GM19467 (cell line): ENCODE measurements around the gene DUSP5.

Experiments used
- ATAC-seq: cut with Tn5 transposase; IDR thresholded peaks from one replicate; pipeline ENCODE4 v1.9.1; 2021; ENCODE audit warnings: mild to moderate bottlenecking, moderate library complexity; ENCODE audit not compliant: unreplicated experiment

DUSP5 gene

DNA sequence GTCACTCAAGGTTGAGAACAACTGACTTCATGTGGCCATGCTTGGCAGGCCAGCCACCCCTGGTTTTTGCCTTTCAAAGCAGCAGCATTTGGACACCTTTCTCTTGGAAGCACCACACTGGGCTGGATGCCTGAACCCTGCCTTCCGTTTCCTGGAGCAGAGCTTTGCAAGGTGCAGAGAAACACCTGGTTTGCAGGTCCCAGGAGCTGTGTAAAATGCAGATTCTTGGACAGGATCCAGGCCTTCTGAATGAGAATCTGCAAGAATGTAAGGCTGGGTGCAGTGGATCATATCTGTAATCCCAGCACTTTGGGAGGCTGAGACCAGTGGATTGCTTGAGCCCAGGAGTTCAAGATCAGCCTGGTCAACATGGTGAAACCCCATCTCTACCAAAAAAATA lies 18.0 kb upstream of the DUSP5 start:
- ATAC-seq = no peak

DNA sequence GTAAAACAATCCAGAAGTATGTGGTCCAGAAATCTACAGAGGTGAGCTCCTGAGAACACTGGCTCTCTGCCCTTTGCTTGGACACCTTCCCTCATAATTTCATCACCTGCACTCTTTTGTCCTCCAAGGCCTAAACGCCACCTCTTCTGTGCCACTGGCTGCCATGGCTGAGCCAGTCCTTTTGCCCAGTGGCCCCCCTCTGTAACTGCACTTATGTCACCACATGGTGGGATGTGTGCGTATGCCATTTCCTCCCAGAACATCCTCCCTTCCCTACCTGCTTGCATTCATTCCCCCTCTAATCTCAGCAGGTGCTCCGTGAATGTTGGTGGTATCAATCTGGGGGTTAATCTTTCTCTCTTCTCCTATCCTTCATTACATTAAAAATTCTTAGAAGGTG lies 17.3 kb upstream of the DUSP5 start:
- ATAC-seq = no peak

DNA sequence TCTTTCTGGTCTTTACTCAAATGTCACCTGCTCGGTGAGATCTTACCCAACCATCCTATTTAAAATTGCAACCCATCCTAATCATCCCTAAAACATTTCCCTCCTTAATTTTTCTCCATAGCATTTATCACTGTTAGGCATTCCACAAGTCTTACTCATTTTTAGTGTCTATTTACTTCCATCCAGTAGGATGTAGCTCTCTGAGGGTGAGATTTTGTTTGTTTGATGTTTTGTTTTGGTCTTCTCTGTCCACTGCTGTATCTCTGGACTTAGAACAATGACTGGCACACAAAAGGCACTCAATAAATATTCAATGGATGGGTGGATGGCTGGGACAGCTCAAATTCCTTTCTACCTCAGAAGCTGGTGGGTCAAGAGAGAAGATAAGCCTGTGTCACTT lies 15.8 kb upstream of the DUSP5 start:
- no peak for ATAC-seq

DNA sequence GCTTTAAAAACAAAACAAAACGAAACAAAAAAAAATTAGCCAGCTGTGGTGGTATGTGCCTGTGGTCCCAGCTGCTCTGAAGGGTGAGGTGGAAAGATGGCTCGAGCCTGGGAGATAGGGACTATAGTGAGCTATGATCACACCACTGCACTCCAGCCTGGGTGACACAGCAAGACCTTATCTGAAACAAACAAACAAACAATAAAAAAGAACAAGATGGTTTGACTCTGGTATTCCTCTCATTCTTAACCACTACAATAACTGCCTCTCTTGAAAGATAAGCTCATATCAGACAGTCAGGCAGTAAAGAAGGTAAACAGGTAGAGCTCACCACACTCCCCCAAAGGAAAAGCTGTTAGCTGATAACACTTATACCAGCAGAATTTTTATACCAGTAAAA lies 14.1 kb upstream of the DUSP5 start:
- no peak for ATAC-seq

DNA sequence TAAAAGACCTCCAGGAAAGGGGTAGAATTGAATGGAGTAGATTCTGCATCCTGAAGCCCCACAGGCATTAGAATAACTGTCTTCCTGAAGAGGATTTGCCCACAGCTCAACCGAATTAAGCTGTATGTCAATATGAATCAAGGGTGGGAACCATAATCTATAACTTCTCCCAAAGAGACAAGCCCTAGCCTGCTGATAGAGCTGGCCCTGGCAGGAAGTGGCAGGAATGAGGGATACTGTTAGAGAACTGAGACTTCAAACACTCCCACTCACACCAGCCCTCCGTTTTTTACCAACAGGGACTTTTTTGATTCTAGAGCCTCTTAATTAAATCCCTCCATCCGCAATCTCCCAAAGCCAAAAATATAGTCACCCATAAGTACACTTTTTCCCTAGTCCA lies 12.2 kb upstream of the DUSP5 start:
- ATAC-seq = no peak

DNA sequence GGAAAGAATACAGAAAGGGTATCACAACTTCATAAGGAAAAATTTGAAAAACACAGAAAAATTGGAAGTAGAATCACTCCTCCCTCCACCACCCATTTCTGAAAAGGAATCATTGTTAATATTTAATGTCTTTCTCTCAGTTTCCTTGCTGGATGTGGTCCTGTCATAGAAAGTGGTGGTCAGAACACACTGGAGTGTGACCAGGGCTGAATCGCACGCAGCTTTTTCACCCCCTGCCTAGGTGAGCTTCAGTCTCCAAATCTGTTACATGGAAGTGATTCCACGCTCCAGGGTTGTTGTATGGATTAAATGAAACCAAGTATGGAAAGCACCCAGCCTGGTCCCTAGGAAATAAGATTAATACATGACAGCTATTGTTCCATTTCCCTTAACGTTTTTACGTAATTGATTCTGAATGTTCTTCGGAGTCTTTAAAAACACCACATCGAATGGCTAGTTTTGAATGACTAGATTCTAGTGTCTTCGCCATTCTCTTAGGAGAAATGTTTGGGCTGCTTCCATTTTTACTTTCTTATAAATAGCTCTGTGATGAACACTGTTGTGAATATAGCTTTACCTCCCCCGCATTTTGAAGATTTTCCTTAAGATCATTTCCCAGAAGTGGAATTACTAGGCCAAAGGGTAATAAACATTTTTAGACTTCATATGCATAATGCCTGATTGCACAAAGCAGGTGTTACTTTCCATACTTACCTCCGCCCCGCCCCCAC lies 10.9 kb upstream of the DUSP5 start:
- ATAC-seq = no peak

DNA sequence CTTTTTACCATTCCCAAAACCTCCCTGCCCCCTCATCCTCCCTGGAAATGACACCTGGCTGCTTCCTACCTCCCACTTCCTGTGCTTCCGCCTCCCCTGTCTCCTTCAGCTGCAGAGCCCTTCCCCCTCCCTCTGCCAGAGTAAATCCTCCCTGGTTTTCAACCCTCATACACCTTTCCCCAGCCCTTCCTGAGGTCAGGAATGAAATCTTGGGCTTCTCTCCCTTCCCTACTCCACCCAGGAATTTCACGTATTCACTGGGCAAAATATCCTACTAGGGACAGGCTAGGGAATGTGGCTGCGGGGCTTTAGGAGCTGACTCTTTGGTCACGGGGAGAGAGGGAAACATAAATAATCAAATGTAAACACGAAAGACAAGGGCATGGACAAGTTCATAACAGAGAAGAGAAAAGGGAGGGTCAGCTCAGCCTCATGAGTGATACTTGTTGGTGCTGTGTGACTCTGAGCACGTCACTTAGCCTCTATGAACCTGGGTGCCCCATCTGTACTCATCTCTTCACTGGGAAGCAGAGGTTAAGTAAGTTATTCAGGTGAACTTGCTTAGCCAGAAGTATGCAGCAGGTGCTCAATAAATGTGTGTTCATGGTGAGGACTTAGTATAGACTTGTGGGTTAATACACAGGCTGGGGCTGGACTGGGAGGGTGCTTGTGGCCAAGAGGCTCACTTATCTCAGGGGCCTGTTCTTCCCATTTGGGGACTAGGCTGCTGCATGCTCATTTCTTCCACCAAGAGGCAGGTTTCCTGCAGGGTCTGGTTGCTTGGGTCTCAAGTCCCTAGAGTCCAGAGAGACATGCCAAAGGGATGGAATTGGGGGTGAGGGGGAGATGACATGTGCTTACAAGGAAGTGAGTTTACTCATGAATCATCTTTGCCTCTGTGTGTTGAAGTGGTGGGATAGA lies 10.0 kb upstream of the DUSP5 start:
- ATAC-seq = no peak

DNA sequence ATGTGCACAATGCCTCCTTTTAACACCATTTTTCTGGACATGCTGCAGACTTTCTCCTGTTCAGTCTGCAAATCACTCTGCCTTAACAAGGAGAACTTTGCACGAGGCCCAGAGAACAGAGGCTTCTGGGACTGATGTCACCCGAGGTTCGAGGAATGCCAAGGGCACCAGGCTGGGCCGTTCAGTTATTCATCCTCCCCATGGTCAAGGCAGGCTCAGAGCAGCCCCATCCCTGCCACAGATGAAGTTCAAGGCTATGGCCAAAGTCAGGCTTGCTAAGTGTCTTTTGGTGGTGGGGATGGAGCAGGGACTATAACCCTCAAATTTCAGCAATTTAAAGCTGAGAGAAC lies 9.4 kb upstream of the DUSP5 start:
- no peak for ATAC-seq

DNA sequence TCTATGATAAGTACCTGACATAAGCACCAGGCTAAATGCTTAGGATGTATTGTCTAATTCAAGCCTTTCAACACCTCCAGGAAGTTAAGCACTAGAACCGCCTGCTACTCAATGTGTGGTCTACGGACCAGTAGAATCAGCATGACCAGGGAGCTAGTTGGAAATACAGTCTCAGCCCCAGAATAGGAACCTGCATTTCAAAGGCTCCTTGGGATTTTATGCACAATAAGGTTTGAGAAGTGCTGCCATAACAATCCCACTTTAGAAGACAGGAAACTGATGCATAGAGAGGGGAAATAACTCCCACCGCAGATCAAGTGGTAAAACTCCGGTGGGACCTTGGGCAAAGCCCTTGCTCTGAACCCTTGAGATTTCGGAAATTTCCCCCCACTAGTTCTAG lies 8.8 kb upstream of the DUSP5 start:
- no peak for ATAC-seq

DNA sequence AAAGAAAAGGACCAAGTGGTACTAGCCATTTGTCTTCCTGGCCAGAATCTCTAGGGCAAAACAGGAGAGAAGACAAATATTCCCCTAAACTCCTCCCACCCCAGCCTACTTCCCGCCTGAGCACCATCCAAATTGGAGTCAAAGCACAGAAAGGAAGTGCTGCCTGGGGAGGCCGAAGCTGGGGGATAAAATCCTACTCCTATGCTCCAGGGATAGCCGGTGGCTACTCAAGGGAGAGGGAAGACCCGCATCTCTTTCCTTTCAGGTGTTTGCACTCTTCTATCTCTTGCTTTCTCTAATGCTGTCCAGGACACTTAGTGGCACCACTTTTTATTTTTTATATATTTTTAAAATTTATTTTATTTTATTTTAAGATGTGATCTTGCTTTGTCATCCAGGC lies 7.1 kb upstream of the DUSP5 start:
- no peak for ATAC-seq

DNA sequence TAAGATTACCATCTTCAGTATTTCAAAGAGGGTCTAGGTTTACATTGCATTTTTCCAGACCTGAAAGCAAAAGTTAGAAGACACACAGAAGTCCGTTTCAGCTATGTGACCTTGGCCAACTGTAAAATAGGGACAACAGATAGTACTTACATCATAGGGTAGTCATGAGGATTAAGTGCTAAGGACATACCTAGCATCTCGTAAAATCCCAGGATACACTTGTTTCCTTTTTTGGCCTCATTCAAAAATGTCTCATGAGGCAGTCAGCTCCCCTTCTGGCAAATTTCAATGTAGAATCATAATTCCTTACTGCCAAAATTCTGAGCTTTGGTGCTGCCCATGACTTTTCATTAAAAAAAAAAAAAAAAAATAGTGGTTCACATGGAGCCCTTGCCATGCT lies 6.4 kb upstream of the DUSP5 start:
- no peak for ATAC-seq

DNA sequence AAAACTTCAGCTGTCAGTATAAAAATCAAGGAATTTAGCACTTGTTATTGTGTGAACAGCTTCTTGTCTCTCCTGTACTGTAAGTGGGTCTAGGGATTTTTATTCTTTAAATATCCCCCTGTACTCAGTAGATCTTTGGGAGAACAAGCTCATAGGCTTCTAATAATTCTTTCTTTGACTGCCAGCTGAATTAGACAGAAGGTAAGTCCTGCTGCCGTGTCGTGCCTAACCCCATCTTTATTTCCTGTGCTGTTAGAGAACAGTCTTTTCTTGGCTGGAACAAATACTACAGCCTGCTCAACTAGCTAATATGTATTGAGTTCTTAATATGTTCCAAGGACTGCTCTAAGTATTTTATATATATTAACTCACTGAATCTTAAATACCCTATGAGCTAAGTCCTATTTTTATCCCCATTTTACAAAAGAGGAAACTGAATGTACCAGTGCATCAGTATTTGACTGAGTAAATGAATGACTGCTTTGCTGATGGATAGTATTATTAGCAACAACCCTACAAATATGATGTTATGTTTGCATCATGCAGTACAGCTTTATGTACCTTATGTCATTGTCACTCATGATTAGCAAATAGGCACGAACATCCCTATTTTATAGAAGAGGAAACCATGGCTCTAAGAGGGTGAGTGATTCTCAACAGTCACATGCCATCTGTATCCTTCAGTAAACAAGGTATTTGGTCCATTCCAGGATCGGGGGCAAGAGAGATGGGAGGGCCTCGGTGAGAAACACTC lies 5.5 kb upstream of the DUSP5 start:
- ATAC-seq = no peak

DNA sequence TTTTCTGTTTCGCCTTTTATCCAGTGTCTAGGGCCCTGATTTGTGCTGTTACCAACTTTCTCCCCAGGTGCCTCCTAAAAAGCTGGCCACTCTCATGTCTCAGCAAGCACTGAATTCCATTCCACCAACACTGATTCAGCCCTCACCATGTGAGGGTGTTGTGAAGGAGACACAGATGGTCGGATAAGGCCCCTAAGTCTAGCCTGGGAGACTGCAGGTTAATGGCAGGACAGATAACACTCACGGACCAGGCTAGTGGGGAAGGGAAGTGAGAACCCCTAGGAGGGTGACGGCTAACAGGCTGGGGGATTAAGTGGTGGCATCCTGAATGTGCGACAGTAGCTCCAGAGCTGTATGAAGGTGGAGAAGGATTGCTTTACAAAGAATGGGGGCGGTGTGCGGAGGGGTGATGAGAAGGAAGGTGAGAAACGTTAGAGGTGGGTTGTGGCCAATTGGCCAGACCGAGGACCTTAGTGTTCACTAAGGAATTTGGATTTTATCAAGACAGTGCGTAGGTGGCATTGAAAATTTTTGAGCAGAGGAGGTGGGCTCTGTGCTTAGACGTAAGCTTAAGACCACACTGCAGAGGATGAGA lies 3.8 kb upstream of the DUSP5 start:
- no peak for ATAC-seq

DNA sequence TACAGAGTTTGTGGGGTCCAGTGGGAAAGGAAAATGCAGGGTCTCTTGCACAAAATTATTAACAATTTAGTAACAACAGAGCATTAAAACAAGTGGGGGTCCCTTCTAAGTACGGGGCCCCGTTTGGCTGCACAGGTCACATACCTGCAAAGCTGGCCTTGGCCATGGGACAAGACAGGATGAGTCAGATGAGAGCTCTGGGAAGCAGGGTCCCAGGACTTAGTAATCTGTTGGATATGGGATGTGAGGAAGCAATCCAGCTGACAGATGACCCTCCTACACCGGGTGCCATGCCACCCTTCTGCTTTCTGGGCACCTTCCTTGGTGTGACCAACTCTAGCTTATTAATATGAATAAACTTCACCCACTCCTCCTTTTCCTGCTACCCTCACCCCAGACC lies 3.2 kb upstream of the DUSP5 start:
- no peak for ATAC-seq

DNA sequence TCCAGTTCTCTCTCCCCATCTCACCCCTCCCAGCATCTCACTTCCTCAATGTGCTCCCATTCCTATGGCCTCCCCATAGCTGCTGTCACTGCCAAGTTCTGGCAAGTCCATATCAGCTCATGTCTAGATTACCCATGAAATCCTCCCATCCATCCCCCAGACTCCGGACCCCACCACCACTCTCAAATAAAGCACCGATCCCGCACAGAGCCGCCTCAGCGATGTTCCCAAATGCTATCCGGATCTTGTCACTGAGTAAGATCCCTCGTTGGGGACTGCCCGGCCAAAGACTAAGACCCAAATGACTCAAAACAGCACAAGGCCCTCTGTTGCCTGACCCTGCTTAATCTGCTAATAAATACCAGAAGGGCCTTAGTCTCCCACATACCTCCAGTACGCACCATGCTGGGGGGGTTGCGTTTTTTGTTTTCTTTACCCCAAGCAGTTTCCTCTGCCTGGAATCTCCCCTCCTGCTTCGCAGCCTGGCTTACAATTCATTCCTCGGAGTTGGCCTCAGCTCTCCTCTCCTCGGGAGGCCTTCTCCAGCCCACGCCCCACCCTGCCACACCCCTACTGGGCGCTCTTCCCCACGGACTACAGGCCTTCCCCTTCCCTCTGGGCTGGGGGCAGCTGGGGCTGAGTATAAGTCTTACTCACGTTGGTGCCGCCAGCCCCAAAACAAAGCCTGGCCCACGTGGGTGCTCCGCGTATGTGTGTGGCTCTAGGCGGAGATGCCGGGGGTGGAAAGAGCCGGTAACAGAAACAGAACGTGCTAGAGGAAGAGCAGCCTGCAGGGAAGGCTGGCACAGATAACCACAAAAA lies 1.8 kb upstream of the DUSP5 start:
- no peak for ATAC-seq

DNA sequence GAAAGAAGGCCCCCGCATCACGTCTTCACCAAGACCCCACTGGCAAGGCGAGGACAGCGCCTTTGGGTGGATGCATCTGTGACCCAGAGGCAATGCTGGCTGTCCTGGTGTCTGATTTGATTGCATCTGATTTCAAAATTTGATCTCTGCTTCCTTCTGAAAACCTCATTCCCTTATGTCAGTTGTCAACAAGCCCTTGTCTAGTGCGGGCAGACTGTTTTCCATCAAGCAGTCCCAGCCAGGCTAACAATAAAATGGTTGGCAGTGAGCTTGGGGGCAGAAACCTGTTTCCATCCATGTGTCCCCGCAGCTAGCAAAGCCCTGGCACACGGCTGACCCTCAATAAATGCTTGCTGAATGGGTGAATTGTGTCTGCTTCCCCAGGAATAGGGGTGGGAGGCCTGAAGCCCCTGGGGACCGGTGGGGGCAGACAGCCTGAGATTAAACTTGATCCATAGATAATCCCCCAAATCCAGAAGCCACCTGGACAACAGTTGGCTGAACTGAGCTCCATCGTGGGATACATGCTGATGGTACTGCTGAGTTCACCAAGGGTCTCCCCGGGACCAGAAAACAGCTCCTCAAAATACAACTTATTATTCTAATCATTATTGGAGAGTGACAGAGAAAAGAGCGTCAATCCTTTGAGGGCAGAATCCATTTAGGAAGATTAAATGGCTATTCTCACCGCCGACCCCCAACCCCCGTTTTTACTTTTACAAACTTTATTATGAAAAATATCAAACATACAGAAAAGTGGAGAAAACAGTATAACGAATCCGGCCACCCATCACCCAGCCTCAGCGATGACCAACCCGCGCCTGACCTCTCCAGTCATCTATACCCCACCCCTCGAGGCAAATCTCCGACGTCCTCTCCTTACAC lies 912 bp upstream of the DUSP5 start:
- ATAC-seq = no peak

DNA sequence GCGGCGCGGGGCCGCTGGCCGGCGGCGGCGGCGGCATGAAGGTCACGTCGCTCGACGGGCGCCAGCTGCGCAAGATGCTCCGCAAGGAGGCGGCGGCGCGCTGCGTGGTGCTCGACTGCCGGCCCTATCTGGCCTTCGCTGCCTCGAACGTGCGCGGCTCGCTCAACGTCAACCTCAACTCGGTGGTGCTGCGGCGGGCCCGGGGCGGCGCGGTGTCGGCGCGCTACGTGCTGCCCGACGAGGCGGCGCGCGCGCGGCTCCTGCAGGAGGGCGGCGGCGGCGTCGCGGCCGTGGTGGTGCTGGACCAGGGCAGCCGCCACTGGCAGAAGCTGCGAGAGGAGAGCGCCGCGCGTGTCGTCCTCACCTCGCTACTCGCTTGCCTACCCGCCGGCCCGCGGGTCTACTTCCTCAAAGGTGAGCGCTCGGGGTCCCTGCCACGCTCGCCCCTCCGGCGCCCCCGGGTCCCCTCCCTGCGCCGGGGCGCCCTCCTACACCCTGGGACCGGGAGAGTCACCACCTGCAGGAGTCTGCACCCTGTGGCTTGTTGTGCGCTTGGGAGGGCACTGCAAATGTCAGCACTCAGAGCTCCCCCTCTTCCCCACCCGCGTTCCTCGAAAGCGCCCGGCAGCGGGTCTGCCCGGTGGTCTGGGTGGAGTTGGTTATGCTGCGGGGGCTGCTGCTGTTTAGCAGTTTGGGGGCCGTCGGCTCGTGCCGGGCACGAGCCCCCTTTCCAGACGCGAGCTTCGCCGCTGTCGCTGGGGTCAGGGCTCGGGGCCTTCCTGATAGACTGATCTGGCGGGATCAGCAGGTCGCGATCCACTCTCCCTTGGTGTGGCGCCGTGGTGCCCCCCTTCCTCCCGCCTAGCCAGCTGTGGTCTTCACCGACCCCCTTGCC lies 627 bp downstream of the DUSP5 start:
- no peak for ATAC-seq

DNA sequence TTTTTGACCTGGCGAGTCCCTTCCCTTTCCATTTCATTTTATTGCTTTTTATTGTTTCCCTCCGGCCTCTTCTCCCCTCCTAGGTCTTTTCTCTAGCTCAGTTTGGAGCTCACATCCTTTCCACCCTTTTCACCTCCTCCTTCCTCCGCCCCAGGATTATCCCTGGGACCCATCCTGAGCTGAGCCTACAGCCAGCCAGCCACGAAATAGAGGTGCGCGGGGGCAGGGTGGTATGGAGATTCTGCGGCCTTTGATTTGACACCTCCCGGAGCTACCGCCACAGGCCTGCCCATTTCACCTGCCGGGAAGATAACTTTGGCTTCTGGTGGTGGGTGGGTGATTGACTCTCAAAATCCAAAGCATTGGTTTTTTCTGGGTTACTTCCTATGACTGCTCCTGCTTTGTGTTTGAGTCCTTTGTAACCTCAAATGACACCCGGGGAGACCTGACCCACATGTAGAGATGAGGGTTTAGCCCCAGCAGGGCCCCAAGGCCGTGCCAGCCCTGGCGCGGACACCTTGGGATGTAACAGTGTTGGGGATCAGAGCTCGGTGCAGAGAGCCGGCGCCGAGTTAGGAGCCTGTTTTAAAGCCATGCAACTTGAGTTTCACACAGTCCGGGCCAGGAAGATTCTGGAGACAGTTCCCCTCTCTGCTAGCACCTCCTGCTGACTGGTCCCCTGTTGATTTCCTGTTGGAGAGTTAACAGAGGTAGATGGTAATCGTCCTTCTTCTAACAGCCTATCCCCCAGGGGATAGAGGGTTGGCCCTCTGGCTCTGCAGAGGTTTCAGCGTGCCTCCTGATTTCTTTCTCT lies 1.5 kb downstream of the DUSP5 start:
- peak; percentile 19 for ATAC-seq
